Ovary (tissue), 9 donors: ENCODE data around the gene IL17RE. TPM values are rescaled to one million over a fixed set of nuclear protein-coding genes. Genes with fewer than 3 reads are reported as not detected.

ENCODE experiments used
- DNase-seq, 5 donors: peaks; one replicate each; pipeline ENCODE4 v3.0.0-alpha.2; 2019 to 2020
- H3K27ac ChIP-seq, 2 donors: fragments of 200-600 bp; one replicate each; pipeline versions ENCODE4 v1.5.1 to v1.8.0; 2019 to 2022
- H3K27me3 ChIP-seq: fragments of 200-600 bp; one replicate; pipeline ENCODE4 v1.8.0; 2022
- H3K36me3 ChIP-seq: fragments of 200-600 bp; sonication (generic); one replicate; pipeline ENCODE4 v1.5.1; 2019
- H3K4me1 ChIP-seq: one replicate; pipeline ENCODE4 v1.8.1; 2013; ENCODE audit warnings: mild to moderate bottlenecking, moderate library complexity; ENCODE audit not compliant: insufficient read depth
- H3K4me3 ChIP-seq: fragments of 200-600 bp; sonication (generic); one replicate; pipeline ENCODE4 v1.5.1; 2017
- H3K9me3 ChIP-seq, 2 donors: fragments of 200-600 bp in 1 of 2; sonication (generic) in 1 of 2; one replicate each; pipeline versions ENCODE4 v1.5.1 to v1.8.1; 2013 to 2019; ENCODE audit warnings: mild to moderate bottlenecking in 1 of 2, moderate library complexity in 1 of 2
- EP300 ChIP-seq: sonication (generic); formaldehyde crosslinking; IDR thresholded peaks from one replicate; pipeline ENCODE4 v1.6.1; 2017; ENCODE audit warnings: antibody characterized with exemption
- POLR2A ChIP-seq: fragments of 450-650 bp; IDR thresholded peaks from one replicate; pipeline ENCODE4 v1.6.1; 2017; ENCODE audit warnings: antibody characterized with exemption, mild to moderate bottlenecking, moderate library complexity
- WGBS, 3 donors: extraction: QIAGEN DNeasy Blood & Tissue Kit in 1 of 3; methylation state at CpG; one replicate each; pipeline versions ENCODE4 v1.1.5 to v1.1.7; 2013 to 2017; 5-methylcytosine and 5-hydroxymethylcytosine counted together
- intact Hi-C, 4 donors: fragments of 100-400 bp; cut with DNase I; formaldehyde crosslinking; loops; one replicate each; pipeline versions ENCODE4 v1.11.0 to v1.15.1; 2022 to 2023
- polyA plus RNA-seq, 2 donors: library from polyadenylated mRNA; stranded (reverse); fragments of 200-250 nt in 1 of 2; fragments of 350-450 nt in 1 of 2; fragmentation: Illumina TruSeq in 1 of 2; extraction: RNeasy Lipid Tissue Mini Kit (QIAGEN cat#74804) in 1 of 2; gene quantifications; one replicate each; pipeline ENCODE4 v1.2.3, GENCODE V29; 2013 to 2014
- total RNA-seq, 7 donors: library from RNA; depleted of rRNA in 2 of 7; stranded (reverse); fragments of >200 nt in 2 of 7; fragmentation: NEBNext Ultra II Directional in 3 of 7; extraction: Animal tissue kit (Norgen Biotek cat#: 25700) in 3 of 7; gene quantifications; one replicate each; pipeline versions ENCODE4 v1.1.0 to v1.2.4, GENCODE V29; 2016 to 2023
- TF ChIP-seq, protein P1 (sequence below), 3 donors: fragments of 450-650 bp in 2 of 3; fragments of 200-600 bp in 1 of 3; IDR thresholded peaks; one replicate each; pipeline versions ENCODE4 v1.5.1 to v1.8.0; 2016 to 2022; ENCODE audit warnings: antibody characterized with exemption in 3 of 3, mild to moderate bottlenecking in 1 of 3
- donor health status: DM: no; HTN: no; CAD: no; lungs with moderate emphysema.
- donor health status: DM: no; HTN: no; CAD: no.
- donor health status: Bipolar disorder and iron deficiency.
- donor health status: DM: yes; HTN: yes; CAD: no.
- donor health status: DM: no; HTN: no; CAD: no.
- donor health status: DM: yes; HTN: yes; CAD: no.

Gene IL17RE
- total and polyA plus RNA-seq, 9 donors = 0.48 to 3.6 (median 1.3) TPM

DNA sequence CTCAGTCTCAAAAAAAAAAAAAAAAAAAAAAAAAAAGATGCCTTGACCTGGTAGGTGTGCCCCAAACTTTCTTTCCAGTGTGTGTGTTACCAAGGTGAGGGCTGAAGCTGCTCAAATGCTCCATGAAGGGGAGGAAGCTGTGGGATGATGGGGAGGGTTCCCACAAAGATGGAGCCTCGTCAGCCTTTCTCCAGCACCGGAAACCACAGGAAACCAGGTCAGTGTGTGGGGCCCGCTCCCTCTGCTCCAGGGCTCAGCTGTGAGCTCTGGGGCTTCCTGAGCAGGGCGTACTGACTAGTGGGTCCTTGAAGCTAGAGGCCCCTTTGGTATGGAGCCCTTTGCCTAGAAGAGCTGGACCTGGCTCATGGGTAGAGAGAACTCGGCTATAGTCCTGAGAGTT, 681 bp upstream of the IL17RE start:
- Histone ChIP-seq H3K27ac (no peak overlapping the region), H3K36me3 (no peaks in the 10 kb centered on the region), H3K9me3 (no peaks in the 10 kb centered on the region), H3K4me1 (no peaks in the 10 kb centered on the region), H3K27me3 (no peaks in the 10 kb centered on the region), H3K4me3 (no peak overlapping the region)
- TF ChIP-seq, protein P1, sequence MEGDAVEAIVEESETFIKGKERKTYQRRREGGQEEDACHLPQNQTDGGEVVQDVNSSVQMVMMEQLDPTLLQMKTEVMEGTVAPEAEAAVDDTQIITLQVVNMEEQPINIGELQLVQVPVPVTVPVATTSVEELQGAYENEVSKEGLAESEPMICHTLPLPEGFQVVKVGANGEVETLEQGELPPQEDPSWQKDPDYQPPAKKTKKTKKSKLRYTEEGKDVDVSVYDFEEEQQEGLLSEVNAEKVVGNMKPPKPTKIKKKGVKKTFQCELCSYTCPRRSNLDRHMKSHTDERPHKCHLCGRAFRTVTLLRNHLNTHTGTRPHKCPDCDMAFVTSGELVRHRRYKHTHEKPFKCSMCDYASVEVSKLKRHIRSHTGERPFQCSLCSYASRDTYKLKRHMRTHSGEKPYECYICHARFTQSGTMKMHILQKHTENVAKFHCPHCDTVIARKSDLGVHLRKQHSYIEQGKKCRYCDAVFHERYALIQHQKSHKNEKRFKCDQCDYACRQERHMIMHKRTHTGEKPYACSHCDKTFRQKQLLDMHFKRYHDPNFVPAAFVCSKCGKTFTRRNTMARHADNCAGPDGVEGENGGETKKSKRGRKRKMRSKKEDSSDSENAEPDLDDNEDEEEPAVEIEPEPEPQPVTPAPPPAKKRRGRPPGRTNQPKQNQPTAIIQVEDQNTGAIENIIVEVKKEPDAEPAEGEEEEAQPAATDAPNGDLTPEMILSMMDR (IDR thresholded peaks at IDR 0.05) = no peak
- TF ChIP-seq POLR2A (no peak), EP300 (no peak)
- DNase-seq = no peak
- 62 to 75% (median 72%) methylated on average over 4 to 5 of the region's 5 CpGs for WGBS, 3 donors
- intact Hi-C loops = no loop called here

DNA sequence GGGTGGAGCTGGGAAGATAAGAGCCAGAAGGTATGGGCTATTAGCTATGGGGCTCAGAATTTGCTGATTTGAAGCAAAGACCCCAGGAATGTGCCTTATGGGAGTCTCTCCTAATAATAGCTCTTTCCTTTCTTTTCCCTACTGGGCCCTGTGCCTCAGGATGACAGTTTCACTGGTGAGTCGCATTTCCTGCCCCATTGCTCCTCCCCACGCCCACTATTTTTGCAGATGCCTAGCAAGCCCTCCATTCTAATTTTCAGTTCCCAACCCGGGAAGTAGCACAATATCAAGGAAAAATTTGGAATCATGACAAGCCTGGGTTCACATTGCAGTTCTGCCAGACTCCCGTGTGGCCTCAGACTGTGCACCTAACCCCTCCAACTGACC, 583 bp downstream of the IL17RE start:
- no peak for DNase-seq
- H3K4me3 ChIP-seq = no peak overlapping the region
- no peaks in the 10 kb centered on the region for H3K9me3 ChIP-seq
- H3K27me3 ChIP-seq = no peaks in the 10 kb centered on the region
- H3K27ac ChIP-seq = no peak overlapping the region
- intact Hi-C loops = no loop called here
- no peaks in the 10 kb centered on the region for H3K4me1 ChIP-seq
- no peak for TF ChIP-seq POLR2A
- TF ChIP-seq, protein P1 (IDR thresholded peaks at IDR 0.05) = no peak
- TF ChIP-seq EP300 = no peak
- H3K36me3 ChIP-seq = no peaks in the 10 kb centered on the region
- 30 to 36% (median 31%) methylated on average over 4 of the region's 4 CpGs for WGBS, 3 donors

DNA sequence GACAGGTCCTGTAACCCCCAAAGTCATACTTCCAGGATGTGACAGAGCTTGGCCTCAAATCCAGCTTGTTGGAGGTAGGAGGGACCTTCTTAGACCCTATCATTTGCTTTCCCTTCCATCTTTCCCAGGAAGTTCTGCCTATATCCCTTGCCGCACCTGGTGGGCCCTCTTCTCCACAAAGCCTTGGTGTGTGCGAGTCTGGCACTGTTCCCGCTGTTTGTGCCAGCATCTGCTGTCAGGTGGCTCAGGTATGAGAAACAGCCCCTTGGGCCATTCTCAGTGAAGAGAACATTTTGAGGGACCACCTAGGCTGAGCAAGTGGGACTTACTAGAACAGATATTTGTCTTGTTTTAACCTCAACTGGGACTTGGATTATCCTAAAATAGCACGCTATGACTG, 1.3 kb downstream of the IL17RE start:
- intact Hi-C loops = no loop called here
- H3K27ac ChIP-seq = no peak overlapping the region

DNA sequence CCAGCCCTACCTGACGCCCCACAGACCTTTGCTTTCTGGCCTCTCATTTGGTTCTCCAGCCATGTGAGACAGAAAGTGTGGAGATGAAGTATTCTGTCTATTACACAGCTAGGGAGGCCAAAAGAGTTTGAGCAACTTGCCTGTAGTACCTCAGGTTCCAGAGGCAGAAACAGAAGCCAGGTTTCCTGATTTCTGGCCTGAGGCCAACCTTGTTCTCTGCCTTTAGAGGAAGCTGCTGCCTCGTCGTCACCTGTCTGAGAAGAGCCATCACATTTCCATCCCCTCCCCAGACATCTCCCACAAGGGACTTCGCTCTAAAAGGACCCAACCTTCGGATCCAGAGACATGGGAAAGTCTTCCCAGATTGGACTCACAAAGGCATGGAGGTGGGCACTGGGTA, 3.8 kb downstream of the IL17RE start:
- no peak for TF ChIP-seq EP300
- TF ChIP-seq POLR2A = no peak
- TF ChIP-seq, protein P1 (IDR thresholded peaks at IDR 0.05) = no peak
- H3K9me3 ChIP-seq = no peaks in the 10 kb centered on the region
- intact Hi-C loops = no loop called here
- WGBS, 3 donors = 91 to 96% (median 95%) methylated on average over 5 of the region's 5 CpGs
- no peak overlapping the region for H3K27ac ChIP-seq
- H3K4me3 ChIP-seq = no peak overlapping the region
- no peaks in the 10 kb centered on the region for H3K36me3 ChIP-seq
- H3K4me1 ChIP-seq = no peaks in the 10 kb centered on the region
- no peaks in the 10 kb centered on the region for H3K27me3 ChIP-seq
- DNase-seq = no peak

More for the DNA sequence above, 1.3 kb downstream of the IL17RE start:
- Histone ChIP-seq H3K4me3 (no peak overlapping the region), H3K4me1 (no peaks in the 10 kb centered on the region), H3K36me3 (no peaks in the 10 kb centered on the region), H3K27me3 (no peaks in the 10 kb centered on the region), H3K9me3 (no peaks in the 10 kb centered on the region)
- WGBS, 3 donors = 88 to 89% (median 89%) methylated on average over 4 of the region's 4 CpGs
- DNase-seq = no peak
- TF ChIP-seq EP300 = no peak

DNA sequence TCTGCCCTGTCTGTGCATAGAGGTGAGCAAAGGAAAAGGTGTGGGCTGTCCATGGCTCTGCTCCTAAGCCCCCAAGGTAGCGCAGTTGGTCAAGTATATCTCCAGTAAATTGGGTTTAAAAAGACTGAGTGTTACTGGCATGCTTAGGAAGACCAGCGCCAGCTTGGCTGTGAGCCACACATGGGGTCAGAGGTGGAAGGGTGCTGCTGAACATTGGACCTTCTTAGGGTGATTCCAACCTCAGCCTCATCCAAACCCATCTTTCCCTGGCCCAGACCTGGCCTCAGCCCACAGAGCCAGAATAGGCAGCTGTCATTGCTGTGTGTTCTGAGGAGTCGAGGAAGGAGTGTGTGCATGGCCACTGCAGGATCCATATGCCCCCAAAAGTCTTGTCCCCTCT, 5.6 kb downstream of the IL17RE start:
- no peak overlapping the region for H3K4me3 ChIP-seq
- H3K9me3 ChIP-seq = no peaks in the 10 kb centered on the region
- 88 to 91% (median 88%) methylated on average over 3 of the region's 3 CpGs for WGBS, 3 donors
- no peak for DNase-seq
- no peaks in the 10 kb centered on the region for H3K36me3 ChIP-seq
- H3K4me1 ChIP-seq = no peaks in the 10 kb centered on the region
- no peaks in the 10 kb centered on the region for H3K27me3 ChIP-seq
- intact Hi-C loops = no loop called here
- no peak overlapping the region for H3K27ac ChIP-seq
- TF ChIP-seq EP300 (no peak), POLR2A (no peak)
- TF ChIP-seq, protein P1 (IDR thresholded peaks at IDR 0.05) = no peak
